ENCODE data around the gene TMEM72. TPM values are rescaled to one million over a fixed set of nuclear protein-coding genes. Genes with fewer than 3 reads are reported as not detected.

Gene TMEM72
- total RNA-seq, 3 donors from 2014 or later (not counting 1 experiment from before 2014, with no cell fraction given), result not detected

DNA sequence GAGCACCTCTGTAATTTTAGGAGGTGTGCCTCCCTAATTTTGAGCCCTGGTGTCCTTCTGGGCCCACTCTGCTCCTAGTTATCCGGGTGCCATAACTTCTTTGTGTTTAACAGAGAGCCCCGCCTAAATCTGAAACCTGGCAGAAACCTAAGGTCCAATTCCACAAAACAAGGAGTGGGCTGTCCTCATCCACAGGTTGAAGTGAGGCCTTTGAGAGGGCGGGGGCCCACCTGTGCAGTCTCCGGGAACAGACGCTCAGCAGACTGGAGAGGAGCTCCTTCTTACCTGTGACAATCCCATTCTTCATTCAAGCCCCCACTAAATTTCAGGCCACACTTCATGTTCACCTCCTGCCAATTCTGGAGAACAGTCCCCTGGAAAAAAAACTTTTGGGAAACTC lies 10.9 kb downstream of the TMEM72 start:
- Histone ChIP-seq H3K27me3 (ENCODE audit: control insufficient read depth, insufficient read depth, low read length) (no peaks in the 10 kb centered on the region), H3K27ac (ENCODE audit: low read length) (no peak overlapping the region), H3K4me1 (ENCODE audit: control insufficient read depth, insufficient read depth, low read length) (no peaks in the 10 kb centered on the region), H3K9me3 (ENCODE audit: control insufficient read depth, insufficient read depth, low read length) (no peaks in the 10 kb centered on the region), H3K4me3 (ENCODE audit: low read length) (no peak overlapping the region), H3K36me3 (ENCODE audit: control insufficient read depth, insufficient read depth, low read length) (no peaks in the 10 kb centered on the region)
- Mint-ChIP-seq H3K27ac (no peak overlapping the region), H3K4me1 (no peaks in the 10 kb centered on the region), H3K4me3 (no peak overlapping the region), H3K27me3 (ENCODE audit: low read depth in 2 of 2) (peaks cover 2 to 6% of the 10 kb centered on the region in 2 donors), H3K36me3 (no peaks in the 10 kb centered on the region), H3K9me3 (no peaks in the 10 kb centered on the region)
- DNase-seq (no peak), ATAC-seq (no peak)
- 93% methylated on average over 5 of the region's 5 CpGs for WGBS (ENCODE audit: insufficient coverage)
- intact Hi-C loops (cut with micrococcal nuclease), result no loop called here
- TF ChIP-seq, protein P1, sequence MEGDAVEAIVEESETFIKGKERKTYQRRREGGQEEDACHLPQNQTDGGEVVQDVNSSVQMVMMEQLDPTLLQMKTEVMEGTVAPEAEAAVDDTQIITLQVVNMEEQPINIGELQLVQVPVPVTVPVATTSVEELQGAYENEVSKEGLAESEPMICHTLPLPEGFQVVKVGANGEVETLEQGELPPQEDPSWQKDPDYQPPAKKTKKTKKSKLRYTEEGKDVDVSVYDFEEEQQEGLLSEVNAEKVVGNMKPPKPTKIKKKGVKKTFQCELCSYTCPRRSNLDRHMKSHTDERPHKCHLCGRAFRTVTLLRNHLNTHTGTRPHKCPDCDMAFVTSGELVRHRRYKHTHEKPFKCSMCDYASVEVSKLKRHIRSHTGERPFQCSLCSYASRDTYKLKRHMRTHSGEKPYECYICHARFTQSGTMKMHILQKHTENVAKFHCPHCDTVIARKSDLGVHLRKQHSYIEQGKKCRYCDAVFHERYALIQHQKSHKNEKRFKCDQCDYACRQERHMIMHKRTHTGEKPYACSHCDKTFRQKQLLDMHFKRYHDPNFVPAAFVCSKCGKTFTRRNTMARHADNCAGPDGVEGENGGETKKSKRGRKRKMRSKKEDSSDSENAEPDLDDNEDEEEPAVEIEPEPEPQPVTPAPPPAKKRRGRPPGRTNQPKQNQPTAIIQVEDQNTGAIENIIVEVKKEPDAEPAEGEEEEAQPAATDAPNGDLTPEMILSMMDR (IDR thresholded peaks at IDR 0.05), result no peak

DNA sequence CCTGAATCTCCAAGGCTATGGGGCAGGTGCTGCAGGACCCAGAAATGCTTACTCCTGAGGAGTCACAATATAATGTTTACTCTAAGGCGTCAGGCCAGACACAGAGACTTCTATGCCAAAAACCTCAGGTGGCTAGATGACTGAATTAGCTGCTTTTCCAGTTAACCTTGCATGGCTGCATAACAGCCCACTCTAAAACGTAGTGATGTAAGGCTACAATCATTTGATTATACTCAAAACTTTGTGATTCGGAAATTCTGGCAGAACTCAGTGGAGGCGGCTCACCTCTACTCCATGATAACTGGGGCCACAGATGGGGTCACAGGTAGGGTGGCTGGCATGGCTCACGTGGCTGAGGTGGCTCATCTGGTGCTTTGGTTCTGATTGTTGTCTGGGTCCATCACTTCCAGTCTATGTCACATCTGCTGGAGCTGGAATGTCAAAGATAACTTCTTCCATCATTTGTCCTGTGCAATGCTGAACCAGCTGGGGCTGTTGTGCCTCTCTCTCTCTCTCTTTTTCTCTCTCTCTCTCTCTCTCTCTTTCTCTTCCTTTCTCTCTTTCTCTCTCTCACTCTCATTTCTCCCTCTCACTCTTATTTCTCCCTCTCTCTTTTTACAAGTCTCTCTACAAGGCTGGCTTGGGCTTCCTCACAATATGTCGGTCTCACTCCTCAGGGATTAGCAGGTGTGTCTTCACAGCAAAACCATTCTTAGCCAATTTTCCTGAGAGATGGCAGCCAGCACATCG lies 11.8 kb downstream of the TMEM72 start:
- H3K4me3 ChIP-seq (ENCODE audit: low read length), result no peak overlapping the region
- H3K27me3 Mint-ChIP-seq (ENCODE audit: low read depth in 2 of 2), result no peaks in the 10 kb centered on the region
- no peaks in the 10 kb centered on the region for H3K36me3 ChIP-seq (ENCODE audit: control insufficient read depth, insufficient read depth, low read length)
- H3K9me3 Mint-ChIP-seq, result no peaks in the 10 kb centered on the region
- no peaks in the 10 kb centered on the region for H3K4me1 ChIP-seq (ENCODE audit: control insufficient read depth, insufficient read depth, low read length)
- no peak overlapping the region for H3K4me3 Mint-ChIP-seq
- ATAC-seq (no peak), DNase-seq (no peak)
- no peaks in the 10 kb centered on the region for H3K27me3 ChIP-seq (ENCODE audit: control insufficient read depth, insufficient read depth, low read length)
- no peak overlapping the region for H3K27ac ChIP-seq (ENCODE audit: low read length)
- H3K27ac Mint-ChIP-seq, result no peak overlapping the region
- H3K9me3 ChIP-seq (ENCODE audit: control insufficient read depth, insufficient read depth, low read length), result no peaks in the 10 kb centered on the region
- no peaks in the 10 kb centered on the region for H3K4me1 Mint-ChIP-seq
- intact Hi-C loops (cut with micrococcal nuclease), result no loop called here
- WGBS (ENCODE audit: insufficient coverage), result 88% methylated on average over 7 of the region's 7 CpGs
- no peaks in the 10 kb centered on the region for H3K36me3 Mint-ChIP-seq
- TF ChIP-seq, protein P1 (IDR thresholded peaks at IDR 0.05), result no peak

DNA sequence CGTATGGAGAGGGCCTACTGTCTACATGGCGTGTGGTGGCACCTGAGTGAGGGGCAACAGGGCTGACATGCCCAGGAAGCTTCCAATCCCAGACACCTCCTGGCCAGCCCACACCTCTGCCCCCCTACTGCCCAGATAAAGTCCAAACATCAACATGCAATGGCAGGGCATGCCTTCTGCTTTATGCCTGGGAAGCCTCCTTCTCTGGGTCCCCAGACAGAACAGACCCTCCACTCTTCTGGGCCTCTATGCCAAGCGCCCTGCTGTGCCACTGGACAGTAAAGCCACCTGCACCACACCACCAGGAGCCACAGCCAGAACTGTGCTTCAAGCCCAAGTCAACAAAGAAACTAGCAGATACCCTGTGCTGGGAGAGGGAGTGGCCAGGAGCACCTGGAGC lies 12.5 kb downstream of the TMEM72 start:
- H3K27ac Mint-ChIP-seq, result no peak overlapping the region

More for the DNA sequence above, 12.5 kb downstream of the TMEM72 start:
- TF ChIP-seq, protein P1 (IDR thresholded peaks at IDR 0.05), result no peak
- Histone ChIP-seq H3K4me1 (ENCODE audit: control insufficient read depth, insufficient read depth, low read length) (no peaks in the 10 kb centered on the region), H3K9me3 (ENCODE audit: control insufficient read depth, insufficient read depth, low read length) (no peaks in the 10 kb centered on the region), H3K27me3 (ENCODE audit: control insufficient read depth, insufficient read depth, low read length) (no peaks in the 10 kb centered on the region), H3K27ac (ENCODE audit: low read length) (no peak overlapping the region), H3K4me3 (ENCODE audit: low read length) (no peak overlapping the region), H3K36me3 (ENCODE audit: control insufficient read depth, insufficient read depth, low read length) (no peaks in the 10 kb centered on the region)
- H3K27me3 Mint-ChIP-seq (ENCODE audit: low read depth in 2 of 2), result no peaks in the 10 kb centered on the region
- H3K9me3 Mint-ChIP-seq, result no peaks in the 10 kb centered on the region
- H3K36me3 Mint-ChIP-seq, result no peaks in the 10 kb centered on the region
- DNase-seq (no peak), ATAC-seq (no peak)
- H3K4me3 Mint-ChIP-seq, result no peak overlapping the region
- WGBS (ENCODE audit: insufficient coverage), result 85% methylated on average over 3 of the region's 3 CpGs
- no peaks in the 10 kb centered on the region for H3K4me1 Mint-ChIP-seq
- intact Hi-C loops (cut with micrococcal nuclease), result no loop called here
